HEK293T (cell line): ENCODE data around the gene C20orf144.

Source experiments
- ARNT ChIP-seq: fragments of 450-650 bp; IDR thresholded peaks from 2 replicates; pipeline ENCODE4 v1.6.1; 2017; ENCODE audit warnings: mild to moderate bottlenecking
- BHLHE40 ChIP-seq: fragments of 450-650 bp; IDR thresholded peaks from 2 replicates; pipeline ENCODE4 v1.6.1; 2016; ENCODE audit warnings: mild to moderate bottlenecking, moderate library complexity, borderline replicate concordance
- FOXA1 ChIP-seq: fragments of 450-650 bp; IDR thresholded peaks from 2 replicates; pipeline ENCODE4 v1.6.1; 2016; ENCODE audit warnings: mild to moderate bottlenecking
- FOXK2 ChIP-seq: fragments of 450-650 bp; IDR thresholded peaks from 2 replicates; pipeline ENCODE4 v1.6.1; 2016; ENCODE audit warnings: mild to moderate bottlenecking
- FOXM1 ChIP-seq: fragments of 450-650 bp; IDR thresholded peaks from 2 replicates; pipeline ENCODE4 v1.6.1; 2017; ENCODE audit warnings: mild to moderate bottlenecking, borderline replicate concordance
- HDGF ChIP-seq: fragments of 450-650 bp; IDR thresholded peaks from 2 replicates; pipeline ENCODE4 v1.6.1; 2017; ENCODE audit warnings: antibody characterized with exemption, borderline replicate concordance
- SP1 ChIP-seq: fragments of 450-650 bp; IDR thresholded peaks from 2 replicates; pipeline ENCODE4 v1.6.1; 2017
- SUZ12 ChIP-seq: fragments of 450-650 bp; IDR thresholded peaks from 2 replicates; pipeline ENCODE4 v1.6.1; 2016; ENCODE audit warnings: mild to moderate bottlenecking
- TARDBP ChIP-seq: fragments of 450-650 bp; IDR thresholded peaks from 2 replicates; pipeline ENCODE4 v1.6.1; 2016

- no peak for TF ChIP-seq SUZ12
- TF ChIP-seq FOXK2, result no peak
- TF ChIP-seq FOXA1, result no peak
- no peak for TF ChIP-seq FOXM1
- no peak for TF ChIP-seq SP1
- no peak for TF ChIP-seq HDGF
- TF ChIP-seq BHLHE40, result no peak
- TF ChIP-seq TARDBP, result no peak
- TF ChIP-seq ARNT, result no peak
Measured at GRCh38 chr20:33636776-33637175, 25.4 kb upstream of the C20orf144 start.
